WI38 (cell line): ENCODE data around the gene CHD9NB.

Experiments
- H3K4me3 ChIP-seq: 2 replicates; pipeline ENCODE4 v1.5.1; 2011; ENCODE audit warnings: low read depth, mild to moderate bottlenecking, control low read depth, low read length
- TF ChIP-seq, protein P1 (sequence below): IDR thresholded peaks from 2 replicates; pipeline ENCODE4 v1.5.1; 2012; ENCODE audit warnings: low read depth, mild to moderate bottlenecking, control low read depth, low read length

The CHD9NB gene

DNA sequence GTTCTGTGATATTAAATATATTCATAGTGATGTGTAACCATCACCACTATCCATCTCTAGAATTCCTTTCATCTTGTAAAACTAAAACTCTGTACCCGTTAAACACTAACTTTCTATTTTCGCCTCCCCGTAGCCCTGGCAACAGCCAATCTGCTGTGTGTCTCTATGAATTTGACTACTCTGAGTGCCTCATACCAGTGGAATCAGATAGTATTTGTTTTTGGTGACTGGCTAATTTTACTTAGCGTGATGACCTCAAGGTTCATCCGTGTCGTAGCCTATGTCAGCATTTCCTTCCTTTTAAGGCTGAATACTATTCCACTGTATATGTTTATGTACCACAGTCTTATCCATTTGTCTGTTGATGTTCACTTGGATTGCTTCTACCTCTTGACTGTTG is 20.3 kb upstream of the CHD9NB start:
- TF ChIP-seq, protein P1, sequence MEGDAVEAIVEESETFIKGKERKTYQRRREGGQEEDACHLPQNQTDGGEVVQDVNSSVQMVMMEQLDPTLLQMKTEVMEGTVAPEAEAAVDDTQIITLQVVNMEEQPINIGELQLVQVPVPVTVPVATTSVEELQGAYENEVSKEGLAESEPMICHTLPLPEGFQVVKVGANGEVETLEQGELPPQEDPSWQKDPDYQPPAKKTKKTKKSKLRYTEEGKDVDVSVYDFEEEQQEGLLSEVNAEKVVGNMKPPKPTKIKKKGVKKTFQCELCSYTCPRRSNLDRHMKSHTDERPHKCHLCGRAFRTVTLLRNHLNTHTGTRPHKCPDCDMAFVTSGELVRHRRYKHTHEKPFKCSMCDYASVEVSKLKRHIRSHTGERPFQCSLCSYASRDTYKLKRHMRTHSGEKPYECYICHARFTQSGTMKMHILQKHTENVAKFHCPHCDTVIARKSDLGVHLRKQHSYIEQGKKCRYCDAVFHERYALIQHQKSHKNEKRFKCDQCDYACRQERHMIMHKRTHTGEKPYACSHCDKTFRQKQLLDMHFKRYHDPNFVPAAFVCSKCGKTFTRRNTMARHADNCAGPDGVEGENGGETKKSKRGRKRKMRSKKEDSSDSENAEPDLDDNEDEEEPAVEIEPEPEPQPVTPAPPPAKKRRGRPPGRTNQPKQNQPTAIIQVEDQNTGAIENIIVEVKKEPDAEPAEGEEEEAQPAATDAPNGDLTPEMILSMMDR: no peak
- H3K4me3 ChIP-seq: no peak overlapping the region

DNA sequence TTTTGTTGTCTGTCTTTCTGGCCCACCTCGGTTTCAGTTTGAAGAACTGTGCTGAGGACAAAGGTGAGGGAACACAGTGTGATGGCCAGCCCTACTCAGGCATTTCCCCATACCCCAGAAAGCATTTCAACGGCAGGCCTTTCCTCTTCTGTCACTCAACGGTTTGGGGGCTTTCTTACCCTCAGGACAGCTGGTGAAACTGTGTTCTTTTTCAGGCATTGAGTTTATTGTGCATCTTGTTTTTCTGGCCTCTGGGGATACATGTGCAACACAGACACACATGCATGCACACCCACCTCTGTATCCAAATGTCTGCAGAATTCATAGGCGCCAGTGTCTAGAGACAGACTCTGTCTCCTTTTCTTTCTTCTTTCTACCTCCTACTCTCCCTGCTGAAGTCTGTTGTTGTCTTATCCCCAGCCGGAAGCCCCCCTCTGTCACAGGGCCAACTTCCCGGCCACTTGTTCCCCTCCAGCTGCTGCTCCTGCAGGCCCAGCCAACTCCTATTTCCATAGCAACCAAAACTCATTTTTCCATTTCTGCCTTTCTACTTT is 19.1 kb upstream of the CHD9NB start:
- no peak overlapping the region for H3K4me3 ChIP-seq
- TF ChIP-seq, protein P1: no peak

DNA sequence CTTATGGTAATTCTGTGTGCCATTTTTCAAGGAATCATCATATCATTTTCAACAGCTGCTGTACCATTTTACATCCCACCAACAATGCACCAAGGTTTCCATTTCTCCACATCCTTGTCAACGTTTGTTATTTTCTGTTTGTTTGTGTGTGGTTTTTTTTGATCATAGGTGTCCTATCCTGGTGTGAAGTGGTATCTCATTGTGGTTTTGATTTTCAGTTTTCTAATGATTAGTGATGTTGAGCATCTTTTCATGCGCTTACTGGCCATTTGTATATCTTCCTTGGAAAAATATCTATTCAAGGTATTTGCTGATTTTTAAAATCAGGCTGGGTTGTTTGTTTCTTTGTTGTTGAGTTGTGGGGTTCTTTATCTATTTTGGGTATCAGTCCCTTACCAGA is 17.1 kb upstream of the CHD9NB start:
- TF ChIP-seq, protein P1: no peak
- H3K4me3 ChIP-seq: no peak overlapping the region

DNA sequence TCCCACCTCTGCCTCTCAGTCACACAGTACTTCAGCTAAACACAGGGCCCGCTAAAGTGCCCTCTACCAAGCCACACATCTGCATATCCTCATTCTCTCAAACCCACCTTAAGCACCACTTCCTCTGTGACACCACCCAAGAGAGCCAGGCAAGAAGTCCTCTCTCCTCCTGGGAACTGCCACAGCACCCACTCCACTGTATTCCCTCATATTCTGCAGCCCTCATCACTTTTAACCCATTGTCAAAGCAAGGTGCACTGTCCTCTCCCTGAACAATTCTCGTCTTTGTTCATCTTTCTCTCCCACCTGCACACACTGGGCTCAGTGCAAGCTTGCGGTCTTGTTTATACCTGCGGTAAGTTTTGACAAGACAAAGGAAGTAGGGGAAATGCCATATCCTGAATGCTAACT is 15.7 kb upstream of the CHD9NB start:
- TF ChIP-seq, protein P1: no peak
- no peak overlapping the region for H3K4me3 ChIP-seq

DNA sequence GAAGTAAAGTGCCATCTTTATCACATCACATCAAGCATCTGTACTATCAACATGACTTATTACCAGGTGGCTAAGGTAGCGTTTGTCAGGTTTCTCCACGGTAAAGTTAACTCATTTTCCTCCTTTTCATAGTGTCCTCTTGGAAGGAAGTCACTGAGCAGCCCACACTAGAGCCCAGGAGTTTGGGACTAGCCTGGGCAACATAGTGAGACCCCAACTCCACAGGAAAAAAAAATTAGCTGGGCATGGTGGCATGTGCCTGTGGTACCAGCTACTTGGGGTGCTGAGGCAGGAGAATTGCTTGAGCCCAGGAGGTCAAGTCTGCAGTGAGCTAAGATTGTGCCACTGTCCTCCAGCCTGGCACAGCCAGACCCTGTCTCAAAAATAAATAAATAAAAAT is 15.0 kb upstream of the CHD9NB start:
- H3K4me3 ChIP-seq: no peak overlapping the region
- TF ChIP-seq, protein P1: no peak

DNA sequence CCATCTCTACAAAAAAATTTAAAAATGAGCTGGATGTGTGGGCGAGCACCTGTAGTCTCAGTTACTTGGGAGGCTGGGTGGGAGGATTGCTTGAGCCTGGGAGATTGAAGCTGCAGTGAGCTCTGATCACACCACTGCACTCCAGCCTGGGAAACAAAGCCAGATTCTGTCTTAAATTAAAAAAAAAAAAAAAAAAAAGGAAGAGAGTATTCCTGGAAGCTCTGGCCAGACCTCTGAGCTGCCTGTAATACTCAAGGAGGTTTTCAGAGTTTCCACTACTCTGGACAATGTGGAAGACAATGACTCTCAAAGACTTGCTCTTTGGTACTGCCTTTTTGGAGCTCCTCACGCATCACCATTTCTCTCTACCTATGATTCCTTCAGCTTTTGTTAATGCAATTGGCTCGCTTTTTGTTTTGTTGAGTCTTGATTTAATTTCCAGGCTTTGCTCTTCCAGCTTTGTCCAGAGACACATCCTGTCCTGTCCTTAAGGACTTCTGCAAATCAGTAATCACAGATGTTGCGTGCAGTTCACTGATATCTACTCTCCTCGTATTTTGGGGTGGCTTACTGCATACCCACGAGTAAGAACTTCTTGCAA is 12.9 kb upstream of the CHD9NB start:
- H3K4me3 ChIP-seq: no peak overlapping the region
- TF ChIP-seq, protein P1: no peak

DNA sequence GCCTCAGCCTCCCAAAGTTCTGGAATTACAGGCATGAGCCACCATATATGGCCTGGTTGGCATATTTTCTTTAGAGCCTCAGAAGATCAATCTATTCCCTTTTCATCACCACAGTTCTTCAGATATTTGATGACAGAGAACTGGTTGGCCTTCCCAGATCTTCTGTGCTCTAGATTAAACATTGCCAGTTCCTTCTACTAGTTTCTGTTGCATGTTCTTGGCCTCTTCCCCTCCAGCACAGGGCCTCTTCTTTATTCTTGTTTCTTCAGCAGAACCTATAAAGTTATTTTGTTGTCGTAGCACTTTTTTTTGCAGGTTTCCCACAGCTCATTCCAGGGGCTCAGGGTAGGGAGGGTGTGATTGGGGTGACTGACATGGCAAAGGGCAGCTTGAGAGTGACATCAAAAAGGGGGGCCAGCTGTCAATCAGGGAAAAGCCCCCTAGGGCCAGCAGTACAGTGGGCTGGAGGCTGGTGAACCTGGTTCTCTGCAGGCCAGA is 11.4 kb upstream of the CHD9NB start:
- TF ChIP-seq, protein P1: no peak
- no peak overlapping the region for H3K4me3 ChIP-seq
